A549 (cell line): ENCODE data around the gene DARS1. TPM values are rescaled to one million over a fixed set of nuclear protein-coding genes. Genes with fewer than 3 reads are reported as not detected.

Source experiments
- ATAC-seq, 2 experiments: fragments of 200-7000 bp in 1 of 2; fragments of >200 bp in 1 of 2; cut with Nextera tagmentation in 1 of 2; cut with Tn5 transposase in 1 of 2; 3 replicates each; pipeline versions ENCODE4 v1.8.0 to v1.9.1; 2018 to 2020; ENCODE audit warnings: mild to moderate bottlenecking in 1 of 2, moderate library complexity in 1 of 2
- CTCF ChIA-PET: fragments of 300-600 bp; sonication (Branson Sonifier 250); formaldehyde crosslinking; extraction: SDS; loops from one replicate; lab custom pipeline; 2021; ENCODE audit warnings: antibody characterized with exemption, inconsistent platforms; lab: Yijun Ruan, JAX
- POLR2A ChIA-PET: fragments of 350-600 bp; formaldehyde crosslinking; extraction: SDS; loops from one replicate; lab custom pipeline; 2021; ENCODE audit warnings: antibody characterized with exemption, inconsistent platforms; lab: Yijun Ruan, JAX
- DNase-seq, 2 experiments: peaks; one replicate each; pipeline versions ENCODE4 v3.0.0 to v3.0.0-alpha.2; 2011 to 2016; ENCODE audit warnings: low read depth in 1 of 2, low spot score in 1 of 2
- FAIRE-seq: peaks from 2 replicates; lab custom pipeline; 2011; peaks lifted over from hg19 to GRCh38; lab: Jason Lieb, UNC
- H3K27ac ChIP-seq, 2 experiments: fragments of >200 bp; sonication (Bioruptor Twin); formaldehyde crosslinking; 3 replicates each; pipeline ENCODE4 v1.5.1; 2016 to 2017
- H3K4me1 ChIP-seq: fragments of >200 bp; sonication (Bioruptor Twin); formaldehyde crosslinking; 3 replicates; pipeline ENCODE4 v1.6.1; 2016
- H3K4me2 ChIP-seq: fragments of >200 bp; sonication (Bioruptor Twin); formaldehyde crosslinking; 3 replicates; pipeline ENCODE4 v1.6.1; 2016
- H3K4me3 ChIP-seq: fragments of >200 bp; sonication (Bioruptor Twin); formaldehyde crosslinking; 3 replicates; pipeline ENCODE4 v1.5.1; 2016
- H3K9me3 ChIP-seq: fragments of >200 bp; sonication (Bioruptor Twin); formaldehyde crosslinking; 3 replicates; pipeline ENCODE4 v1.6.1; 2016
- ATOH8 ChIP-seq: fragments of 250-450 bp; sonication (Bioruptor Pico); IDR thresholded peaks from 2 replicates; pipeline ENCODE4 v1.5.0; 2020; ENCODE audit warnings: low read depth, mild to moderate bottlenecking, moderate library complexity
- BCL3 ChIP-seq: fragments of >200 bp; sonication (Bioruptor Twin); formaldehyde crosslinking; IDR thresholded peaks from 3 replicates; pipeline ENCODE4 v1.6.1; 2016
- BHLHE40 ChIP-seq: IDR thresholded peaks from 2 replicates; pipeline ENCODE4 v1.6.1; 2012; ENCODE audit warnings: low read depth, low read length, inconsistent platforms
- CHD4 ChIP-seq: fragments of 200-600 bp; sonication (generic); IDR thresholded peaks from 2 replicates; pipeline ENCODE4 v1.6.1; 2016; ENCODE audit warnings: antibody characterized with exemption, mild to moderate bottlenecking, borderline replicate concordance
- EHF ChIP-seq: fragments of 250-450 bp; sonication (Bioruptor Pico); IDR thresholded peaks from 2 replicates; pipeline ENCODE4 v1.5.0; 2020; ENCODE audit warnings: mild to moderate bottlenecking
- ESRRA ChIP-seq: fragments of 150-350 bp; IDR thresholded peaks from 2 replicates; pipeline ENCODE4 v1.6.1; 2014; ENCODE audit warnings: mild to moderate bottlenecking, low read length, borderline replicate concordance
- FOSB ChIP-seq: fragments of 250-450 bp; sonication (Bioruptor Pico); IDR thresholded peaks from 2 replicates; pipeline ENCODE4 v1.5.0; 2020; ENCODE audit warnings: mild to moderate bottlenecking, moderate library complexity
- FOSL2 ChIP-seq, 2 experiments: fragments of 450-650 bp in 1 of 2; fragments of >200 bp in 1 of 2; sonication (Bioruptor Twin) in 1 of 2; formaldehyde crosslinking; IDR thresholded peaks; 2 replicates each; pipeline versions ENCODE4 v1.5.0 to v1.6.1; 2016 to 2020; ENCODE audit warnings: mild to moderate bottlenecking in 1 of 2, moderate library complexity in 1 of 2
- GATA3 ChIP-seq: IDR thresholded peaks from 2 replicates; pipeline ENCODE4 v1.6.1; 2012; ENCODE audit warnings: borderline replicate concordance
- HEYL ChIP-seq: fragments of 250-450 bp; sonication (Bioruptor Pico); IDR thresholded peaks from 2 replicates; pipeline ENCODE4 v1.8.0; 2021; ENCODE audit warnings: mild to moderate bottlenecking, moderate library complexity
- HMGXB4 ChIP-seq: fragments of 250-450 bp; sonication (Bioruptor Pico); IDR thresholded peaks from 2 replicates; pipeline ENCODE4 v1.5.0; 2021; ENCODE audit warnings: mild to moderate bottlenecking, moderate library complexity, borderline replicate concordance
- HOXA7 ChIP-seq: fragments of 250-450 bp; sonication (Bioruptor Pico); IDR thresholded peaks from 2 replicates; pipeline ENCODE4 v1.5.0; 2020; ENCODE audit warnings: mild to moderate bottlenecking, moderate library complexity
- JUN ChIP-seq, 2 experiments: fragments of >200 bp; sonication (Bioruptor Twin); formaldehyde crosslinking; IDR thresholded peaks; 2 replicates in 1 of 2; 3 replicates in 1 of 2; pipeline ENCODE4 v1.6.1; 2016 to 2017
- JUNB ChIP-seq: fragments of >200 bp; sonication (Bioruptor Twin); formaldehyde crosslinking; IDR thresholded peaks from 2 replicates; pipeline ENCODE4 v1.6.1; 2016
- KDM5A ChIP-seq: fragments of 200-600 bp; sonication (generic); IDR thresholded peaks from 2 replicates; pipeline ENCODE4 v1.6.1; 2016; ENCODE audit warnings: antibody characterized with exemption, mild to moderate bottlenecking
- MAFK ChIP-seq: fragments of 450-650 bp; IDR thresholded peaks from 2 replicates; pipeline ENCODE4 v1.6.1; 2014; ENCODE audit not compliant: partially characterized antibody
- NFE2L2 ChIP-seq: fragments of 150-350 bp; conservative IDR thresholded peaks from 2 replicates; pipeline ENCODE4 v1.6.1; 2014; ENCODE audit warnings: low read length
- NPAS2 ChIP-seq: fragments of 250-450 bp; sonication (Bioruptor Pico); IDR thresholded peaks from 2 replicates; pipeline ENCODE4 v1.8.0; 2022; ENCODE audit warnings: mild to moderate bottlenecking, moderate library complexity, borderline replicate concordance
- NR3C1 ChIP-seq: fragments of >200 bp; sonication (Bioruptor Twin); formaldehyde crosslinking; IDR thresholded peaks from 3 replicates; pipeline ENCODE4 v1.6.1; 2017
- PHF8 ChIP-seq: fragments of 200-600 bp; sonication (generic); IDR thresholded peaks from 2 replicates; pipeline ENCODE4 v1.6.1; 2016; ENCODE audit warnings: low read depth, mild to moderate bottlenecking, antibody characterized with exemption, moderate library complexity, borderline replicate concordance
- RARB ChIP-seq: fragments of 250-450 bp; sonication (Bioruptor Pico); IDR thresholded peaks from 2 replicates; pipeline ENCODE4 v1.8.0; 2021; ENCODE audit warnings: mild to moderate bottlenecking, moderate library complexity
- RFX5 ChIP-seq: fragments of 450-650 bp; IDR thresholded peaks from 2 replicates; pipeline ENCODE4 v1.7.1; 2014; ENCODE audit warnings: antibody characterized with exemption, mild to moderate bottlenecking, moderate library complexity
- SMC3 ChIP-seq: fragments of >200 bp; sonication (Bioruptor Twin); formaldehyde crosslinking; IDR thresholded peaks from 3 replicates; pipeline ENCODE4 v1.6.1; 2018; ENCODE audit warnings: inconsistent platforms
- TP53 ChIP-seq: fragments of 250-450 bp; sonication (Bioruptor Pico); IDR thresholded peaks from 2 replicates; pipeline ENCODE4 v1.5.0; 2021; ENCODE audit warnings: mild to moderate bottlenecking, moderate library complexity
- ZC3H11A ChIP-seq: fragments of 450-650 bp; IDR thresholded peaks from 2 replicates; pipeline ENCODE4 v1.6.1; 2014; ENCODE audit warnings: antibody characterized with exemption, mild to moderate bottlenecking
- ZSCAN20 ChIP-seq: fragments of 250-450 bp; sonication (Bioruptor Pico); IDR thresholded peaks from 2 replicates; pipeline ENCODE4 v1.8.0; 2022; ENCODE audit warnings: mild to moderate bottlenecking, moderate library complexity
- WGBS: methylation state at CpG from one replicate; pipeline ENCODE4 v1.1.6; 2017; ENCODE audit errors: missing lambda C conversion rate; 5-methylcytosine and 5-hydroxymethylcytosine counted together
- polyA plus RNA-seq, 4 experiments: library from polyadenylated mRNA; depleted of rRNA in 3 of 4; stranded (reverse); fragments of >200 nt; fragmentation: RNase III in 1 of 4; extraction: RNeasy Plus Mini Kit Qiagen cat#74134 plus additional on column Dnase treatment in 1 of 4; gene quantifications; 2 replicates in 3 of 4; 3 replicates in 1 of 4; pipeline ENCODE4 v1.2.3, GENCODE V29; 2011 to 2017

DARS1 gene
- polyA plus RNA-seq, 2 of the 4 experiments (the other 2 are of a cell fraction) = 83.8 to 130 TPM

GRCh38 chr2:136034629-136035028 lies 49.2 kb upstream of the DARS1 start:
- no peaks in the 10 kb centered on the region for H3K9me3 ChIP-seq
- H3K4me3 ChIP-seq = no peak overlapping the region
- H3K27ac ChIP-seq = no peak overlapping the region
- TF ChIP-seq PHF8 (no peak), GATA3 (no peak), JUN (IDR thresholded peaks at IDR 0.05) (no peak), TP53 (no peak)
- TF ChIP-seq, all 56 proteins: peak for 0
- DNase-seq = no peak
- CTCF ChIA-PET = no interaction called here
- POLR2A ChIA-PET = no interaction called here
- no peaks in the 10 kb centered on the region for H3K4me1 ChIP-seq
- no peak for FAIRE-seq
- ATAC-seq = no peak
- no peak overlapping the region for H3K4me2 ChIP-seq
- WGBS = 10% methylated on average over 3 of the region's 3 CpGs

- Histone ChIP-seq H3K4me2 (no peak overlapping the region), H3K4me1 (no peaks in the 10 kb centered on the region), H3K27ac (no peak overlapping the region), H3K9me3 (no peaks in the 10 kb centered on the region), H3K4me3 (no peak overlapping the region)
- ATAC-seq = no peak
- ChIA-PET POLR2A (no interaction called here), CTCF (no interaction called here)
- FAIRE-seq = no peak
- TF ChIP-seq ATOH8 (CRISPR knock-in tag) (no peak), BHLHE40 (no peak), SMC3 (no peak), KDM5A (no peak), TP53 (no peak), FOSL2 (IDR thresholded peaks at IDR 0.05) (no peak), FOSL2 (CRISPR knock-in tag; IDR thresholded peaks at IDR 0.05) (no peak)
- WGBS = 48% methylated on average over 3 of the region's 3 CpGs
- no peak for DNase-seq
Observed at GRCh38 chr2:136032817-136033535, 47.5 kb upstream of the DARS1 start.

- DNase-seq = no peak
- FAIRE-seq = no peak
- H3K27ac ChIP-seq = no peak overlapping the region
- no peak for ATAC-seq
- 12% methylated on average over 3 of the region's 3 CpGs for WGBS
- CTCF ChIA-PET = no interaction called here
- H3K4me1 ChIP-seq = no peaks in the 10 kb centered on the region
- POLR2A ChIA-PET = no interaction called here
- TF ChIP-seq FOSL2 (IDR thresholded peaks at IDR 0.05) (no peak), FOSL2 (CRISPR knock-in tag; IDR thresholded peaks at IDR 0.05) (no peak), JUNB (no peak), NFE2L2 (no peak), NR3C1 (no peak), HMGXB4 (no peak), CHD4 (no peak), HEYL (CRISPR knock-in tag) (no peak), MAFK (no peak), EHF (no peak), ESRRA (no peak), ZC3H11A (no peak), ZSCAN20 (no peak), RARB (CRISPR knock-in tag) (no peak), HOXA7 (CRISPR knock-in tag) (no peak), FOSB (no peak), RFX5 (no peak), NPAS2 (no peak), BCL3 (no peak)
- no peak overlapping the region for H3K4me2 ChIP-seq
- no peaks in the 10 kb centered on the region for H3K9me3 ChIP-seq
- H3K4me3 ChIP-seq = no peak overlapping the region
Observed at GRCh38 chr2:136032192-136032591, 46.8 kb upstream of the DARS1 start.
